H1 (cell line): Measurements from ENCODE around the gene SH2D1A. TPM values are rescaled to one million over a fixed set of nuclear protein-coding genes. Genes with fewer than 3 reads are reported as not detected.

Source experiments
- CTCF ChIA-PET: fragments of 300-600 bp; sonication (Branson Sonifier 250); formaldehyde crosslinking; loops from one replicate; lab custom pipeline; 2021; ENCODE audit not compliant: partially characterized antibody; lab: Charles Lee
- POLR2A ChIA-PET: fragments of 300-600 bp; sonication (Branson Sonifier 250); formaldehyde crosslinking; loops from one replicate; lab custom pipeline; 2021; ENCODE audit warnings: inconsistent platforms; ENCODE audit not compliant: partially characterized antibody; lab: Charles Lee
- DNase-seq, 2 experiments: peaks; one replicate each; pipeline versions ENCODE4 v3.0.0 to v3.0.0-alpha.2; 2010 to 2022; ENCODE audit warnings: low spot score in 2 of 2, low read depth in 1 of 2, mixed read lengths in 1 of 2
- FAIRE-seq: peaks from 2 replicates; lab custom pipeline; 2011; peaks lifted over from hg19 to GRCh38; lab: Jason Lieb, UNC
- H2AFZ ChIP-seq: 2 replicates; pipeline ENCODE4 v1.8.1; 2012; ENCODE audit warnings: low read length, inconsistent platforms
- H2AK5ac ChIP-seq: 2 replicates; pipeline ENCODE4 v1.6.1; 2013; ENCODE audit warnings: low read depth, low read length
- H2BK120ac ChIP-seq: replicated peaks from 2 replicates; pipeline ENCODE3; 2013; ENCODE audit warnings: low read depth, low read length, inconsistent platforms
- H2BK12ac ChIP-seq: 2 replicates; pipeline ENCODE4 v1.6.1; 2013; ENCODE audit warnings: low read depth, low read length
- H2BK15ac ChIP-seq: 2 replicates; pipeline ENCODE4 v1.6.1; 2013; ENCODE audit warnings: low read length
- H2BK20ac ChIP-seq: 2 replicates; pipeline ENCODE4 v1.6.1; 2013; ENCODE audit warnings: low read length
- H2BK5ac ChIP-seq: 2 replicates; pipeline ENCODE4 v1.6.1; 2013; ENCODE audit warnings: low read depth, low read length
- H3K14ac ChIP-seq: 2 replicates; pipeline ENCODE4 v1.6.1; 2013; ENCODE audit warnings: inconsistent platforms; ENCODE audit not compliant: insufficient read length
- H3K18ac ChIP-seq: 2 replicates; pipeline ENCODE4 v1.6.1; 2013; ENCODE audit warnings: low read length; ENCODE audit errors: extremely low read depth
- H3K23ac ChIP-seq: 2 replicates; pipeline ENCODE4 v1.6.1; 2013; ENCODE audit warnings: inconsistent platforms; ENCODE audit not compliant: insufficient read length
- H3K23me2 ChIP-seq: 2 replicates; pipeline ENCODE4 v1.6.1; 2013; ENCODE audit warnings: low read depth, low read length
- H3K27ac ChIP-seq: 2 replicates; pipeline ENCODE4 v1.6.1; 2011; ENCODE audit warnings: low read depth, low read length, inconsistent platforms
- H3K27me3 ChIP-seq, 4 experiments: replicated peaks in 1 of 4; 1 replicate in 1 of 4; 2 replicates in 3 of 4; pipeline versions ENCODE4 v1.6.1 to v1.8.1; 2011 to 2013; ENCODE audit warnings: low read length in 3 of 4, mild to moderate bottlenecking in 3 of 4, inconsistent platforms in 2 of 4, mixed read lengths in 2 of 4, moderate library complexity in 1 of 4; ENCODE audit not compliant: control insufficient read depth in 3 of 4, insufficient read depth in 3 of 4; ENCODE audit errors: extremely low read depth in 1 of 4
- H3K36me3 ChIP-seq, 4 experiments: 2 replicates each; pipeline versions ENCODE4 v1.6.1 to v1.8.1; 2011 to 2013; ENCODE audit warnings: mild to moderate bottlenecking in 4 of 4, low read length in 3 of 4, moderate library complexity in 2 of 4, control low read depth in 1 of 4, inconsistent platforms in 1 of 4; ENCODE audit not compliant: insufficient read depth in 4 of 4, control insufficient read depth in 2 of 4
- H3K4ac ChIP-seq: replicated peaks from 2 replicates; pipeline ENCODE3; 2013; ENCODE audit warnings: low read length, low read depth, mixed read lengths, inconsistent platforms; ENCODE audit not compliant: insufficient read length
- H3K4me1 ChIP-seq, 4 experiments: replicated peaks in 1 of 4; 1 replicate in 1 of 4; 2 replicates in 3 of 4; pipeline versions ENCODE4 v1.6.1 to v1.8.1; 2011 to 2013; ENCODE audit warnings: low read length in 3 of 4, inconsistent platforms in 2 of 4, mixed read lengths in 1 of 4; ENCODE audit not compliant: insufficient read depth in 4 of 4, control insufficient read depth in 3 of 4
- H3K4me2 ChIP-seq, 2 experiments: 2 replicates each; pipeline versions ENCODE4 v1.6.1 to v1.8.1; 2011 to 2013; ENCODE audit warnings: low read depth in 2 of 2, low read length in 2 of 2, control low read depth in 1 of 2, inconsistent platforms in 1 of 2, mild to moderate bottlenecking in 1 of 2; ENCODE audit not compliant: insufficient read depth in 1 of 2
- H3K4me3 ChIP-seq, 4 experiments: fragments of 200-600, 300-600 bp in 1 of 4; sonication (generic), shearing (Covaris generic), sonication (Bioruptor Twin) in 1 of 4; 2 replicates each; pipeline versions ENCODE4 v1.5.1 to v1.8.1; 2011 to 2016; ENCODE audit warnings: low read length in 4 of 4, low read depth in 3 of 4, control low read depth in 2 of 4, inconsistent platforms in 2 of 4, mild to moderate bottlenecking in 2 of 4, mixed read lengths in 1 of 4, moderate library complexity in 1 of 4; ENCODE audit not compliant: insufficient read depth in 2 of 4; ENCODE audit errors: extremely low read depth in 1 of 4
- H3K56ac ChIP-seq: replicated peaks from 2 replicates; pipeline ENCODE3; 2013; ENCODE audit warnings: low read depth, mild to moderate bottlenecking, mixed read lengths, low read length, inconsistent platforms; ENCODE audit not compliant: insufficient read length
- H3K79me1 ChIP-seq: 2 replicates; pipeline ENCODE4 v1.6.1; 2013; ENCODE audit warnings: low read depth, low read length, control low read depth
- H3K79me2 ChIP-seq, 2 experiments: 2 replicates each; pipeline versions ENCODE4 v1.6.1 to v1.8.1; 2012 to 2013; ENCODE audit warnings: low read length in 2 of 2, mild to moderate bottlenecking in 2 of 2, inconsistent platforms in 1 of 2; ENCODE audit not compliant: insufficient read depth in 2 of 2, control insufficient read depth in 1 of 2
- H3K9ac ChIP-seq, 4 experiments: replicated peaks in 1 of 4; 1 replicate in 1 of 4; 2 replicates in 3 of 4; pipeline versions ENCODE4 v1.6.1 to v1.8.1; 2011 to 2013; ENCODE audit warnings: low read depth in 3 of 4, low read length in 3 of 4, control low read depth in 2 of 4, mild to moderate bottlenecking in 2 of 4, moderate library complexity in 2 of 4, inconsistent platforms in 1 of 4; ENCODE audit errors: extremely low read depth in 1 of 4
- H3K9me3 ChIP-seq, 2 experiments: 2 replicates each; pipeline versions ENCODE4 v1.6.1 to v1.8.1; 2012 to 2013; ENCODE audit warnings: mild to moderate bottlenecking in 2 of 2, moderate library complexity in 2 of 2, control low read depth in 1 of 2, inconsistent platforms in 1 of 2, low read depth in 1 of 2, low read length in 1 of 2, mixed read lengths in 1 of 2; ENCODE audit not compliant: insufficient read depth in 2 of 2
- H4K20me1 ChIP-seq, 2 experiments: replicated peaks in 1 of 2; 2 replicates each; pipeline versions ENCODE3 to v1.8.1; 2011 to 2013; ENCODE audit warnings: inconsistent platforms in 2 of 2, low read length in 2 of 2, mild to moderate bottlenecking in 1 of 2; ENCODE audit not compliant: insufficient read depth in 2 of 2, control insufficient read depth in 1 of 2
- H4K5ac ChIP-seq: 2 replicates; pipeline ENCODE4 v1.6.1; 2013; ENCODE audit warnings: low read length, low read depth, mixed read lengths, inconsistent platforms; ENCODE audit not compliant: insufficient read length
- H4K8ac ChIP-seq: 2 replicates; pipeline ENCODE4 v1.8.0; 2013; ENCODE audit warnings: mild to moderate bottlenecking, moderate library complexity, low read length, inconsistent platforms; ENCODE audit not compliant: insufficient read depth; ENCODE audit errors: extremely low read depth
- H4K91ac ChIP-seq: replicated peaks from 2 replicates; pipeline ENCODE3; 2013; ENCODE audit warnings: low read length, mixed read lengths, inconsistent platforms; ENCODE audit not compliant: insufficient read length
- ASH2L ChIP-seq: fragments of 200-600, 300-600 bp; sonication (generic); IDR thresholded peaks from one replicate; pipeline ENCODE4 v1.7.1; 2017; ENCODE audit warnings: low read length
- E2F6 ChIP-seq: IDR thresholded peaks from 2 replicates; pipeline ENCODE4 v1.6.1; 2012; ENCODE audit warnings: inconsistent platforms
- EZH2 ChIP-seq: fragments of 200-600 bp; sonication (generic); IDR thresholded peaks from 2 replicates; pipeline ENCODE4 v1.7.1; 2012; ENCODE audit warnings: low read depth, mild to moderate bottlenecking, moderate library complexity, low read length, inconsistent platforms; ENCODE audit not compliant: severe bottlenecking
- POLR2A ChIP-seq, 2 experiments: IDR thresholded peaks; 1 replicate in 1 of 2; 2 replicates in 1 of 2; pipeline ENCODE4 v1.6.1; 2011; ENCODE audit warnings: low read depth in 2 of 2, low read length in 2 of 2, mild to moderate bottlenecking in 2 of 2; ENCODE audit errors: control extremely low read depth in 1 of 2
- YY1 ChIP-seq: IDR thresholded peaks from 2 replicates; pipeline ENCODE4 v1.6.1; 2011; ENCODE audit warnings: low read depth, mild to moderate bottlenecking, low read length
- WGBS, 2 experiments: shearing (Covaris generic) in 1 of 2; methylation state at CpG; one replicate each; pipeline versions ENCODE4 v1.1.6 to v1.1.7; 2013 to 2015; ENCODE audit warnings: low lambda C conversion rate in 2 of 2, mixed read lengths in 2 of 2, inconsistent platforms in 1 of 2, low coverage in 1 of 2, missing lambda C conversion rate in 1 of 2; ENCODE audit not compliant: insufficient replicate concordance in 2 of 2, insufficient coverage in 1 of 2, insufficient read length in 1 of 2; ENCODE audit errors: extremely low coverage in 1 of 2, missing lambda C conversion rate in 1 of 2; 5-methylcytosine and 5-hydroxymethylcytosine counted together
- polyA plus RNA-seq, 7 experiments: library from polyadenylated mRNA; depleted of rRNA in 3 of 7; stranded (reverse) in 5 of 7; unstranded in 2 of 7; fragments of >200 nt in 5 of 7; fragments of 200-250 nt in 2 of 7; gene quantifications; 1 replicate in 5 of 7; 2 replicates in 1 of 7; 4 replicates in 1 of 7; pipeline versions ENCODE4 v1.2.1 to v1.2.3, GENCODE V29; 2011 to 2013; ENCODE audit warnings: missing spikeins in 2 of 7, mixed read lengths in 2 of 7
- total RNA-seq: library from RNA; stranded (reverse); fragmentation: NEBNext Ultra II Directional; extraction: Animal tissue kit (Norgen Biotek cat#: 25700); gene quantifications from 2 replicates; pipeline ENCODE4 v1.2.1, GENCODE V29; 2021

The SH2D1A gene
- total and polyA plus RNA-seq, 2 of the 8 experiments (the other 6 are each of a cell fraction or from before 2014, with no cell fraction given) = not detected

- Histone ChIP-seq H4K91ac (no peak overlapping the region), H4K5ac (no peak overlapping the region), H3K56ac (no peak overlapping the region), H3K79me1 (no peaks in the 10 kb centered on the region), H3K18ac (no peak overlapping the region), H3K14ac (no peak overlapping the region), H3K27ac (no peak overlapping the region), H3K9me3 (no peaks in the 10 kb centered on the region), H3K27me3 (no peaks in the 10 kb centered on the region), H3K9ac (no peak overlapping the region), H2BK120ac (no peak overlapping the region), H2BK20ac (no peak overlapping the region), H3K4me1 (no peaks in the 10 kb centered on the region), H3K79me2 (no peaks in the 10 kb centered on the region), H3K36me3 (no peaks in the 10 kb centered on the region), H2AFZ (no peak overlapping the region), H4K8ac (no peak overlapping the region), H4K20me1 (no peaks in the 10 kb centered on the region), H3K23me2 (no peaks in the 10 kb centered on the region), H2BK12ac (no peak overlapping the region), H3K4me3 (no peak overlapping the region), H2BK15ac (no peak overlapping the region), H2BK5ac (no peak overlapping the region), H3K4ac (no peak overlapping the region), H3K23ac (no peak overlapping the region), H3K4me2 (no peak overlapping the region), H2AK5ac (no peak overlapping the region)
- FAIRE-seq = no peak
- 78% methylated on average over 1 of the region's 1 CpG; no CpG with 5 or more reads in 1 of the 2 experiments for WGBS, 2 experiments
- no peak for TF ChIP-seq EZH2
- no peak for TF ChIP-seq ASH2L
- TF ChIP-seq YY1 = no peak
- no peak for TF ChIP-seq POLR2A (IDR thresholded peaks at IDR 0.05; ENCODE audit: control extremely low read depth in 1 of 2, low read depth in 2 of 2, low read length in 2 of 2)
- TF ChIP-seq E2F6 = no peak
- ChIA-PET POLR2A (no interaction called here), CTCF (no interaction called here)
- no peak for DNase-seq
Observed at GRCh38 chrX:124335598-124335997, 10.8 kb upstream of the SH2D1A start.
